DMS153 treated with DMSO at 0.1 percent for 48 hours (cell line): ENCODE data around the gene TBC1D22A.
"Not testable (repeated sequence)": the region's sequence is repeated elsewhere in the genome, so short reads cannot be mapped to it uniquely, and the experiment has no call there.

Experiments
- DNase-seq: peaks from one replicate; lab custom pipeline; 2025; ENCODE audit not compliant: unreplicated experiment; lab: John Stamatoyannopoulos, UW

Gene TBC1D22A

GRCh38 chr22:46770151-46770641 lies 7.7 kb downstream of the TBC1D22A start:
- no peak for DNase-seq

DNA sequence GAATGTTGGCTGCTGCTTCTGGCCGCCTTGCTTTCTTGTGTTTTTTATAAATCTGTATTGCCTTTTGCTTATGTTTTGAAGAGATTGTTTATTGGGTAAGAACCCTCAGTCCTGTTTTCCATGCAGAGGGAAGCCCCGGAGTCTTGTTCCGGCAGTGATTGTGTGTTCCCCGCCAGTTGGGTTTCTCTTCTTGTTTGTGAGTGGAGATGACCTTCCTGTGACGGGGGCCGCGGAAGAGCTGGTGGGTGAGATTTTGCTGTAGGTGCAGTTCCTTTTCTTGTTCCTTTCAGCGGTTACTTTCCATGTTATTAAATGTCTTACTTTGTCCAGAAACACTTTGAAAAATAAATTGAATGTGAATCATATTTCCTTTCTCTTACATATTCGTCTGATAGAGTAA lies 8.3 kb downstream of the TBC1D22A start:
- no peak for DNase-seq

DNA sequence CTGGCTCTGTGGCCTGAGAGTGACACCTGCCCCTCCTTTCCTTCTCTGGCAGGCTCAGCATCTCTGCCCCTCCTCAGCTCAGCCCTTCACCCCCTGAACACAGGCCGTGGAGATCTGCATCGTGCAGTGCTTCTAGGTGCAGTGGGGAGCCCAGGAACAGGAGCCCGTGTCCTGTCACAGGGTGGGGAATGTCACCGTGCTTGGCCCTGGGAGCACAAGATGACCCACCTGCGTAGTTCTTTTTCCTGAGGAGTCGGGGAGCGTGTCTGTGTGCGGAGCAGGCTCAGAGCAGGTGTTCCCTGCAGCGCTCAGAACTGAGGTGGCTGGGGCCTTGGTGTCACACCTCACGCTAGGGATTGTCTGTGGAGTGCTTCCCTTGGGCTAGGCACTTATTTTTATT lies 10.6 kb downstream of the TBC1D22A start:
- no peak for DNase-seq

GRCh38 chr22:46774253-46774979 lies 12.0 kb downstream of the TBC1D22A start:
- DNase-seq = no peak

GRCh38 chr22:46774980-46775849 lies 12.8 kb downstream of the TBC1D22A start:
- no peak for DNase-seq

DNA sequence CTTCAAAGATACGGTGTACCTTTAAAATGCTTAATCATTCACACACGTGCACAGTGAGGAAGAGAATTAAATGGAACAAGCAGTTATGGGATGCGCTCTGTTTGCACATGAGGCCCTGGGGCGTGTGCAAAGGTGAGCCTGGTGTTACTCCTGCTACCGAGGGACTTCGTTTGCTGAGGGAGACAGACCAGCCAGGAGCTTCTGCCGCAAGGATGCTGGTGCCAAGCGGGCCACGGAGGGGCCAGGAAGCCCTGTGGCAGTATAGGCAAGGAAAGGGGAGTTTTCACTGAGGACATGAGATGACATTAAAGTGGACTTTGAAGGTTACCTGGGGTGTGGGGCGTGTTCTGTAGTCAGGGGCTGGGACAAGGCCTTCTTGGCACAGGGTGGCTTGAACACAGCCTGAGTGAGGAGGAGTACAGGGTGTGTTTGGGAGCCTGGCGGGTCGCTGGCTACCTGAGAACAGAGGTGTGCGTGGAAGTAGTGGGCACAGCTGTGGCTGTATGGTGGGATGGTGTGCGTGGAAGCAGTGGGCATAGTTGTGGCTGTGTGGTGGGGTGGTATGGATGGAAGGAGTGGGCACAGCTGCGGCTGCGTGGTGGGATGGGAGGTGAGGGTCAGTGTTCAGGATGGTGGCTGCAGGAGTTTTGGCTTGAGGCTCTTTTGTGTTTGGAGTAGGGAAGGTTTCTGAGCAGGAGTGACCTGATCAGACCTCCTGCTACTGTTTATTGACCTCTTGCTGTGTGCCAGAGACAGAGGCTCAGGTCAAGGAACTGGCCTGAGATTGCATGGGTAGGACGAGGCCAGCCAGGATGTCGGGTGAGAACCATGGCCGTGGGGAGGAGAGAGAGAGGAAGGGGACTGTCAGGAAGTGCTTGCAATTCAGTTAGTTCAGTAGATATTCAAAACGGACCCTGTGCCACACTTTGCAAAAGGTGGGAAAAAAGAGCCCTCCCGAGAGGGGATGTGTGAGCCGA lies 13.7 kb downstream of the TBC1D22A start:
- DNase-seq = no peak

GRCh38 chr22:46776876-46777608 lies 14.6 kb downstream of the TBC1D22A start:
- DNase-seq = no peak

DNA sequence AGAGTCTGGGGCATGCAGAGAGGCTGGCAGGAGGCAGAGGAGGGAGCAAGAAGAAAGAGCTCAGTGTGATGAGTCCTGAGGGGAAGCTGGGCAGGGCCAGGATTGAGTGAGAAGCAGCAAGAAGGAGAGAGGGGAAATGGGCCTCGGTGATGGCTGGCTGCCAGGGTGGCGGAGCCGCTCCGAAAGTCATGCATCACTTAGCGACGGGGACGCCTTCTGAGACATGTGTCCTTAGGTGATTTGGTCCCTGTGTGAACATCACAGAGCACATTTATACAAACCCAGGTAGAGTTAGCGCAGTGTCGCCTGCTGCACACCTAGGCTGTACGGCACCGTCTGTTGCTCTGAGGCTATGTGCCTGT lies 15.1 kb downstream of the TBC1D22A start:
- DNase-seq = no peak

- no peak for DNase-seq
Measured at GRCh38 chr22:46779023-46779422, 16.6 kb downstream of the TBC1D22A start.

- DNase-seq = no peak
Measured at GRCh38 chr22:46779651-46780050, 17.2 kb downstream of the TBC1D22A start.

GRCh38 chr22:46780453-46780852 lies 18.0 kb downstream of the TBC1D22A start:
- DNase-seq = no peak

DNA sequence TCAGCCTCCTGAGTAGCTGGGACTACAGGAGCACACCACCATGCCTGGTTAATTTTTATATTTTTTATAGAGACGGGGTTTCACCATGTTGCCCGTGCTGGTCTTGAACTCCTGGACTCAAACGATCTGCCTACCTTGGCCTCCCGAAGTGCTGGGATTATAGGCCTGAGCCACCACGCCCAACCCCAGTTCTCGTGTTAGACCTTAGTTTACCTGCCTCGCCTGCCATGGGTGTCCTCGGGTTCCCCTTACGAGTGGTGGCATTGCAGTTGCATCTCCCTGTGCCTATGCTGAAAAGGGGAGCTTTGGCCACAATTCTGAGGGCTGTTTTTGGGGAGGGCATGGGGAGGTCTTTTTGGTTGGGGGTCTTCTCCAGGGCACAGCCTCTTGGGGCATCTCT lies 18.8 kb downstream of the TBC1D22A start:
- no peak for DNase-seq

DNA sequence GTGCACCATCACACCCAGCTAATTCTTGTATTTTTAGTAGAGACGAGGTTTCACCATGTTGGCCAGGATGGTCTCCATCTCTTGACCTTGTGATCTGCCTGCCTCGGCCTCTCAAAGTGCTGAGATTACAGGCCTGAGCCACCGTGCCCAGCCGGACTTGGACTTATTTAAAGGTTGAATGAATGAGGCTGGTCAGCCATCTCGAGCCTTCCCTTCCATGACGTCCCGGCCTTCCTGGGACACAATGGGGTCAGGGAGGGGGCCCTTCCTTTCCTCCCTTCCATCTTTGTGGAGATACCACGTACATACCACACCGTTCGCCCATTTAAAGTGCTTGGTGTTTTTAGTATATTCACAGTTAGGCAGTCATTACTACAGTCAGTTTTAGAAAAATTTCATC lies 19.8 kb downstream of the TBC1D22A start:
- DNase-seq = not testable (repeated sequence)

DNA sequence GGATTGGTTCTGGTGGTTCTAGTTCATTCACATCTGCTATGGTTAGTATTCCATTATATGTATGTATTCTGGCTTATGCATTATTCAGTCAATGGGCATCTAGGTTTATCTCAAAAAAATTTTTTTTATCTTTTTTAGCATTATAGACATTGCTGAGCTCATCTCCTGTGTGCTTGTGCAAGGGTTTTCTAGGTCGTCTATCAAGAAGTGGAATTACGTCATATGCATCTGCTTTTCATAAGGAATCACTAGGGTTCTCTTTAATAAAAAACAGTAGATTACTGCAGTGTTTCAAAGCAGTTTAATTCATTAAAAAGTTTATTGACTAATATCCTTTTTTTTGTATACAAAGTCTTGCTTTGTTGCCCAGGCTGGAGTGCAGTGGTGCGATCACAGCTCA lies 21.3 kb downstream of the TBC1D22A start:
- no peak for DNase-seq

DNA sequence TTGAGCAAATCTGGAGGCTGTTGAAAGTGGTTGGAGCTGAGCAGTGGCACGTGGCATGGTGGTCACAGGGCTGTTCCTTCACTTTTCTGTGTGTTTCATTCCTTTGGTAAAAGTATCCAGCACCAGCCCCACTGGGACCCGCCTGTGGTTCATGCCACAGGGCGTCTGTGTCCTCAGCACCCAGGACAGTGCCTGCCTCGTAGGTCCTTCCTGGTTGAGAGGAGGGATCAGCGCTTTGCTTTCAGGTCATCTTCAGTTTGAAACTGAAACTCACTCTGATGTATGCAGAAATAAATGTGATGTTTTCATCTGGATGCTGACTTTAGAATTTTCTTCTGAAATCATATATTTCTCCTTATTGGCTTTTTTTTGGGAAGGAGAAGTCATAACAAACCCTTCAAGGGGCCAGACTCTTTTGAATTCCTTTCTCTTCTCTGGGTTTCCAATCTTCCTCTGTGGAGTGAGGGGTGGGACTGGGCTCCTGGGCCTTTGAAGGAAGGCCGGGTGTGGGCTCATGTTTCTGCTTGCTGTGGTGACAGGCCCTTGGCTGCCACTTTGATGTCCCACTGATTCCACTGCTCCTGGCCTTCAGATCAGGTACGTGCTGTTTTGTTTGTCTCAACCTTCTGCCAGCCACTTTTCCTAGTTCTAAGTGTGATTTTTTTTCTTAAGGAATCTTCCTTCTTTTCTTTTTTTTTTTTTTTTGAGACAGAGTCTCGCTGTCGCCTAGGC lies 26.2 kb downstream of the TBC1D22A start:
- DNase-seq = no peak

- no peak for DNase-seq
Measured at GRCh38 chr22:46789992-46790391, 27.5 kb downstream of the TBC1D22A start.

DNA sequence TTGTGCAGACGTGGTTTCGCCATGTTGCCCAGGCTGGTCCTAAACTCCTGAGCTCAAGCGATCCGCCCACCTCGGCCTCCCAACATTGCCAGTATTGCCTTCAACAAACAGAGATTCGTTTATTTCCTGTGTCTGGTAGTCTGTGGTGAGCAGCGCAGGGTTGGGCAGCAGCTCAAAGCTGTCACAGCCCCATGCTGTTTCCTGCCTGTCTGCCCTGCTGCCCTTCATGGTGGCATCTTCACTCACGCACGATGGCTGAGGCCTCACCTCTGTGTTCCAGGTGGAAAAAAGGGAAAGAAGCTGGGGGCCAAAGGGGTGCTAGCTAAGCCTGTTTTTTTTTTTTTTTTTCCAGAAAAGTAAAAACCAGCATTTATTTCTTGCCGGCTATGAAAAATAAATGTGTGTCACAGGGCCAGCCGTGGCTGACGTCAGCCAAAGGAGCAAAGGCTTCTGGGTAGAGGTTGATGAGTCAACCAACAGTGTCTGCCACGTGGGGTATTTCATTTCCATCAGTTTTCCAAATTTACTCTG lies 28.8 kb downstream of the TBC1D22A start:
- no peak for DNase-seq

GRCh38 chr22:46792061-46792796 lies 29.8 kb downstream of the TBC1D22A start:
- no peak for DNase-seq

DNA sequence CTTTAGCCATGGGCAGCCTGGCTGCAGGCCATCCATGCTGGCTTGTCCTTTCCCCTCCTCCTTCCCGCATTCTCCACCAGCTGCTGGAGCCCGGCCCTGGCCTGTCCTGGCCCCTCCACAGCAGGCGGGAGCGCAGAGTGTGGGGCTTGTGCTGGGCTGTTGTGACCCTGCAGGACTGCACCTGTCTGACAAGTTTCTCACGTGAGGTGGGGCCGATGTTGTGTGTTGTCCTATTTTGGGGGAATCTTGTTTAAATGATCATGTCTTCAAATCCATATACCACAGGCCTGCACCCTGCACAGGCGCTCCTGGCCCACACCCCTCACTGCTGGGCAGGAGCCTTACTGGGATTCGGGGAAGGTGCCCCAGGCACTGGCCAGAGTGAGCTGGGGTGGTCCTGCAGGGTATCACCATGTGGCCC lies 30.4 kb downstream of the TBC1D22A start:
- no peak for DNase-seq
